HG03025 (cell line): ENCODE measurements around the gene SRGAP3.

Experiments
- ATAC-seq: cut with Tn5 transposase; IDR thresholded peaks from one replicate; pipeline ENCODE4 v1.9.1; 2021; ENCODE audit warnings: mild to moderate bottlenecking, moderate library complexity; ENCODE audit not compliant: unreplicated experiment, low FRiP score

Gene SRGAP3

GRCh38 chr3:9068051-9068450 lies 181.4 kb downstream of the SRGAP3 start:
- no peak for ATAC-seq

GRCh38 chr3:9067352-9067975 lies 182.0 kb downstream of the SRGAP3 start:
- peak; percentile 57 for ATAC-seq

GRCh38 chr3:9066775-9067174 lies 182.7 kb downstream of the SRGAP3 start:
- ATAC-seq, result no peak

- no peak for ATAC-seq
Measured at GRCh38 chr3:9066141-9066540, 183.3 kb downstream of the SRGAP3 start.

- ATAC-seq, result no peak
Measured at GRCh38 chr3:9064850-9065249, 184.6 kb downstream of the SRGAP3 start.

GRCh38 chr3:9064251-9064650 lies 185.2 kb downstream of the SRGAP3 start:
- no peak for ATAC-seq

- ATAC-seq, result no peak
Measured at GRCh38 chr3:9062570-9062969, 186.9 kb downstream of the SRGAP3 start.

GRCh38 chr3:9061634-9062033 lies 187.8 kb downstream of the SRGAP3 start:
- ATAC-seq, result no peak

GRCh38 chr3:9059489-9060400 lies 189.7 kb downstream of the SRGAP3 start:
- ATAC-seq, result no peak

GRCh38 chr3:9056581-9056980 lies 192.9 kb downstream of the SRGAP3 start:
- ATAC-seq, result no peak

- no peak for ATAC-seq
Measured at GRCh38 chr3:9047452-9048346, 201.7 kb downstream of the SRGAP3 start.

GRCh38 chr3:9045371-9045770 lies 204.1 kb downstream of the SRGAP3 start:
- no peak for ATAC-seq

- ATAC-seq, result no peak
Measured at GRCh38 chr3:9043063-9043462, 206.4 kb downstream of the SRGAP3 start.

GRCh38 chr3:9041626-9042025 lies 207.8 kb downstream of the SRGAP3 start:
- no peak for ATAC-seq

GRCh38 chr3:9040996-9041395 lies 208.4 kb downstream of the SRGAP3 start:
- no peak for ATAC-seq

- no peak for ATAC-seq
Measured at GRCh38 chr3:9037144-9037711, 212.2 kb downstream of the SRGAP3 start.

GRCh38 chr3:9036404-9037131 lies 212.9 kb downstream of the SRGAP3 start:
- ATAC-seq, result no peak

- ATAC-seq, result no peak
Measured at GRCh38 chr3:9035961-9036360, 213.5 kb downstream of the SRGAP3 start.

GRCh38 chr3:9035473-9035872 lies 214.0 kb downstream of the SRGAP3 start:
- no peak for ATAC-seq

GRCh38 chr3:9033867-9034266 lies 215.6 kb downstream of the SRGAP3 start:
- no peak for ATAC-seq
